HG03045 (cell line): ENCODE measurements around the gene UNC5A.

Experiments used
- ATAC-seq: cut with Tn5 transposase; IDR thresholded peaks from one replicate; pipeline ENCODE4 v1.9.1; 2021; ENCODE audit warnings: mild to moderate bottlenecking, moderate library complexity; ENCODE audit not compliant: unreplicated experiment

UNC5A gene

DNA sequence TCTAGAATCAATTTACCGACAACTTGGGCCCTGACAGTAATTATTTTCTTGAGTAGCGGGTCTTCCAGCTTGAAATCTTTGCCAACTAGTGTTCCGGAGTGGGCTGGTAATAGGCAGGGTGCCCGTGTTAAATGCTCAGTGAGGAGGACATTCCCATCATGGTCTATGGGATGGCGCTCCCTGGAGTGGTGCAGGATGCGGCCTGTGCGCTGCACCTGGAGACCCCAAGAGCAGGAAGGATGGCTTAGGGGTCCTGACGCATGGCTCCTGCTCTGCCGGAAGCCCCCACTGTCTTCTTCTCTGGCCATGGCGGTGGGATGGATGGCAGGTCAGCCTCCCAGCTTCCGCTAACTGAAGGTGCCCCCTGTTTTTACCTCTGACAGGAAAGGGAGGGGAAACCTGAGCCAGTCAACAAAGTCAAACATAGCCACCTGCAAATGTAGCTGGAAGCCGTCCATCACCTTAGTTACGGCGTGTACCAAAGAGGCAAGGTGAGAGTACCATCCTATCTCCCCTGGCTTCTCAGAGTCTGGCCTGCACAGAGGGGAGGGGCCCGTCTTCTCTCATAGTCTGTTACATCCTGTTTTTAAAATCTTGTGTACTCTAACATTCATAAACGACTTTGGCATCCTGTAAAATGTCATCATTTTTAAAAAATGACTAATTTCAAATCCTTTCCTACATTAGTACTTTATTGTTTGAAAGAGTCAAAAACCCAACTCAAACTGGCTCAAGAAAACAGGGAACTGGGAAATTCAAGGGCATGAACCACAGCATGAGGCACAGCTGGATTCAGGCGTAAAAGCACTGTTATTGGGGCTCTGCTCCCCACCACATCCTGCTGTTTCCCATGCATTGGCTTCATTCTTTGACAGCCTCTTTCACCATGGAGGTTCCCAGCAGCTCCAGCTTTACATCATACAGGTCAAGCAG lies 28.5 kb upstream of the UNC5A start:
- no peak for ATAC-seq

DNA sequence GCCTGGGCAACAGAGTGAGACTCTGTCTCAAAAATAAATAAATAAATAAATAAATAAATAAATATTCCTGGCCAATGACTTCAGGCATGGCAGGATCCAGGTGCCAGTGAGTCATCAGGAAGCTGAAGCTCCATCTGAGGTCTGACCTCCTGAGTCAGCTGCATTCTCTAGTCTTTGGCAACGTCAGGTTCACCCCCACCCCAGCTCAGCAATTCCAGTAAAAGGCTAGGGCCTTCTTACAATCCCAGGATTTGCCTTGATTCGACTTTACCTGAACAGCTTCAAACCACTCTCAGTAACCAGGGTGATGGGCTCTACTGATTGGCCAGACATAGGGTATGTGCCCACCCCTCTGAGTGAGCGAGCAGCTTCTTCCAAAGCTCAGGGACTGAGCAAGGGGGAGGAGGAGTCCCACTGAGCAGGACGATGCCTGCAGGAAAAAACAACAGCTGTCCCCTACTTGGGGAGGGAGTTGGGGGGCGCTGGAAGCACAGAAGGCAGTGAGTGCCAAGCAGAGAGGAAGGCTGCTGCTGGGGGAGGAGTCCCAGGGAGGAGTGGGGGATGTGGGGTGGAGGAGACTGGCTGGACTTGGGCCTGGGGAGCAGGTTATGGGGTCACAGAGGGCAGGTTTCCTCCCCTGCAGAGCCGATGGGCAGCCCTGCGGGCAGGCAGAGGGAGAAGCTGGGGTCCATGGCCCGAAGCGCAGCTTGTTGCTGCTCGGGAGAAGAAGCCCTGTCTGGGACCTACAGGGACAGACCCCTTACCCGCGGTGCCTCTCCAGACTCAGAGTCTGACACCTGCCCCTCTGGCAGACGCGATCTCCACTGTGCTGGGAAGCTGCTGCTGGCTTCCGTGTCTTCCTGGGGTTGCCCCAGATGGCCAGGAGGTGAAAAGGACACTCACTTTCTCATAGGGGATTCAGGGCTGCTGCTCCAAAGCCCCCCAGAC lies 25.9 kb upstream of the UNC5A start:
- ATAC-seq, result no peak

DNA sequence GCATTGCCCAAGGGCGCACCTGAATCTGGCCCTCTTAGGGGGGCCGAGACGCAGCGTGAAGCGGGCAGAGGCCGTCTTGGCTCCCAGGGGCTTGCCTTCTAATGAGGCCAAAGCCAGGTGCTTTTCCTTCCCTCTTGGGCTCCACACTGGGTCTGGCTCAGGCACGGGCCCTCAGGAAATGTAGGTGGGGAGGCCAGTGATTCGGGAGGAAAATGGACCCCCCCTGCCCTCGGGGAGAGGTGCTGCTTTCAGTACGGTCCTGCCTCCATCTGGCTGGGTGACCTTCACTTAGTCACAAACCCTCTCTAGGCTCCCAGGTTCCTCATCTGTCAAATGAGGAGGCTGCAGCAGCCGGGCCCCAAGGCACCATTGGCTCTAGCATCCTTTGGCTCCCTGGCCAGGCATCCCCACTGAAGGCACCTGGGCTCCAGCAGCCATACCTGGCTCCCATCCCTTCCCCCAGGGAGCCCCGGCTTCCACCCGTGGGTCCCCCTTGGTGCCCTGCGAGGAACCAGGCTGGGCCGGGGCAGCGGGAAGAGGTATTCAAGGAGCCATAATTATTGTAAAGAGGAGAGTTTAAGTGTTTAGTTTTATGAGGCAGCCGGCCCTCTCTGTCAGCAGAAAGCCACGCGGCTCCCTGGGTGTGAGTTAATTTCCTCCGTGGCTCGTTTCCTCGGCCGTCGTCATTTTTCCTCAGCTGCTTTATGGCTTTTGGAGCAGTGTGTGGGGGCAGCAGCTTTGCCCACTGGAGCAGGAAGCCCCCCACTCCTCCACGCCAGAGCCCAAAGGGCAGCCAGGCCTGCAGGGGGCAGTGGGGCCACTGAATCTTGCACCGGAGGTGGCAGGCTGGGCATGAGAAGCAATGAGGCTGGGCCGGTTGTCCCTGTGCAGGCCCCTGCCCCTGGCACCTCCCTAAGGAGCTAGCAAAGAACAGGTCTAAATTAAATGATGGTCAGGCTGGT lies 24.9 kb upstream of the UNC5A start:
- ATAC-seq, result no peak

DNA sequence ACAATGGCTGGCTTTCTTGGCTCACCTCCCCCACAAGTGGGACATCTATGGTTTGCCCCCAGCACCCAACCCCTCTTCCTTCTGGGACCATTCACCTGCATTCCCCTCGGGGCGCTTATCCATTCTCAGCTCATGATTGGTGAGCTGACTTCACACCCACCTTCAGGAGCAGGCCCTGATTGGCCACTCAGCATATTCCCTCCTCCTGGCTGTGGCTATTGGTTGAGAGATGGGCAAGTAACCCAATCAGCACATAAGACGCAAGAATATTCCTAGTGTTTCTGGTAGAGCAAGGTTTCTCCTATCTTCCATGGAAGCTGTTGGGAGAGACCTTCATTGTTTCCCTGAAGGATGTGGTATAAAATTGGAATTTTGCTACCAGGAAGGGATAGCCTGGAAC lies 22.7 kb upstream of the UNC5A start:
- no peak for ATAC-seq

DNA sequence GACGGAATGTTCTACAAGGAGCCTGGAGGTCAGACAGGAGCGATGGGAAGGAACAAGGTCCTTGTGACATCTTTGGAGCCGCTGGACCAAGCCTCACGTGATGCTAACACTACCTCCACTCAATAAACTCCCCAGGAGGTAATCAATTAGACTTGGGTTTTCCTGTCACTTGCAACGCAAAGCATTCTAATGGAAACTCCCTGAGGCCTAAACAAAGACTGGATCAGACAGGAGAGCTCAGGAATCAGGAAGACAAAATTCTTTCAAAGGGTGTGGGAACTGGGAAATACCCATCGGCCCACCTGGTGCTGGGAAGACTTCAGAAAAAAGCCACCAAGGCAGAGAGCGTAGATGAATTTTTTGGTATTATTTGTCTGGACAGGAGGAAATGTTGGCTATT lies 22.3 kb upstream of the UNC5A start:
- ATAC-seq, result no peak

DNA sequence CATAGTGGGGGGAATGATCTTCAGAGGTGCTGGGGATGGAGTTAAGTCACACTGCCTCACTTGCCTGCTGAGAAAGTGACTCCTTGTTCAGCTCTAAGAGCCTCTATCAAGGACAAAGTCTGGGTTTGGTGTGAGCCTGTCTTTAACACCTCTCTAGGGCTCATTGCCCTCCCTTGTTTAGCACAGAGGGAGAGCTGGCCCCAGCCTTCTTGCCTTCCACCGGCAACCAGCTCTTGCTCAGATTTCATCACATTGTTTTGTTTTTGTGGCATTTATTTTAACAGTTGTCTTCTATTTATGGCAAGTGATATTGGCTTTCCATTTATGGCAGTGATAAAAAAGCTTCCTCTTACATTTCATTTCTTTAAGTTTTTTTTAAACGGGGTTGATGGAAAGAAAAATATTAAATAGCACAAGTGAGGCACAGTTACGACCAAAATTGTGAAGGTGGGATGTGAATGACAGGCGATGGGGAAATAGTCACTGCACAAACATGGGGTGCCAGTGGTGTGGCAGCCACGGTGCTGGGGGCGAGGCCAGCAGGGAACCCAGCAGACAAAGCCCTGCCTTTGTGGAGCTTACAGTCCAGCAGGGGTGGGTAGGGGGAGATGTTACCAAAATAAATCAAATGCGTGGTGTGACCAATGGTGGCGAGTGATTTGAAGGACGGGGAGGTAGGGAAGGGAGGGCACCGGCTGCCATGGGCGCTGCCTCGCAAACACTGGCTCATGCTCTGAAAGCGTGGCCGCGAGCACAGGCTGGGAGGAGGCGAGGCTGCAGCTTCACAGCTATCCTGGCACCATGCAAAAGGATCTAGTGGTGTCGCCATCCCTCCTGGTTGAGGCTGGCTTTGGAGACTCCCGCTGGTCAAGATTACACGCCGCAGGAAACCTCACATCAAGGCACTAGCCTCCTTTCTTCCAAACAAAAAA lies 21.2 kb upstream of the UNC5A start:
- no peak for ATAC-seq

DNA sequence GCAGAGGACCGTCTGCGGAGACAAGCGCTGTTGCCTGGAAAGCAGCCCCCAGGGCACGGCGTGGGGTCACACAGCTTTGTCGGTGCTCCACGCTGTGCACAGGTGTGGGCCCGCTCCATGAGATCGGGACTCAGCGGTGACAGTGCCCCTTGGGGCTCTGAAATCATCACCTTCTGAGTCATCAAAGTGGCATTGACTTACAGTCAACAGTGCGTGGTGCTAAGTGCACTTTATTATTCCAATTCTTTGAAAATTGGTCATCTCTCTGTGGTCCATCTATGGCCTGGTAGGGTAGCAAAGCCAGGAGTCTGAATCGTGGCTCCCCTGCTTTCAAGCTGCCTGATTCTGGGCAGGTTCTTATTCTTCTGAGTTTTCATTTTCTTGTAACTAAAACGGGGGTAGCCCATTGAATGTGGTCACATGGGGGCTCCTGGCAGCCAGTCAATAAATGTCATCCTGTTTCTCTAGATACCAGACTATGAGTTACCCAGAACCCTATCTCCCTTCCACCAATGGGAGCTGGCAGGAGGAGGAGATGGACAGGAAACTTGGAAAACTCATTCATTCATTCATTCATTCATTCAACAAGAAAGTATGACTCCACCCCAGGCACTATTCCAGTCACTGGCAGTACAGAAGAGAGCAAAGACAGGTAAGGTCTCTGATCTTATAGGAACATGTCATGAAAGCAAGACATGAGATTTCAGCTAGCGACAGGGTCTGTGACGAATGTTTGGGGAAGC lies 20.3 kb upstream of the UNC5A start:
- ATAC-seq, result no peak

DNA sequence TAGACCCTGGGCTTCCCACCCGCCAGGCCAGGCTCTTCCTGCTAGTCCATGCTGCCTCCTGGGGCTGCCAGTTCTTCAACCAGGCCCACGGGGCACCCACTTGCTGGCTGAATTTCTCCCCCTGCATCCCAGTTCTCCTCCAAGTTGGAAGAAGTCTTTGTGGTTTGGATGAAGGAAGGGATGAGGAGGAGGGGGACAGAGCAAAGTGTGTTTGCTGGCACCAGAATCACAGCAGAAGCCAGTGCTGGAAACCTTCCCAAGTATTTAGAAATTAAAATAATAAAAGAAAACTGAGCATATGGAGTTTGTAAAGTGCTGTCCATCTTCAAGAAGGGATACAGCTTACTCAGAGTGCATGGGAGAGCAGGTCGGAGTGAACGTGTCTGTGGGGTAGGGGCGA lies 19.4 kb upstream of the UNC5A start:
- ATAC-seq, result no peak

DNA sequence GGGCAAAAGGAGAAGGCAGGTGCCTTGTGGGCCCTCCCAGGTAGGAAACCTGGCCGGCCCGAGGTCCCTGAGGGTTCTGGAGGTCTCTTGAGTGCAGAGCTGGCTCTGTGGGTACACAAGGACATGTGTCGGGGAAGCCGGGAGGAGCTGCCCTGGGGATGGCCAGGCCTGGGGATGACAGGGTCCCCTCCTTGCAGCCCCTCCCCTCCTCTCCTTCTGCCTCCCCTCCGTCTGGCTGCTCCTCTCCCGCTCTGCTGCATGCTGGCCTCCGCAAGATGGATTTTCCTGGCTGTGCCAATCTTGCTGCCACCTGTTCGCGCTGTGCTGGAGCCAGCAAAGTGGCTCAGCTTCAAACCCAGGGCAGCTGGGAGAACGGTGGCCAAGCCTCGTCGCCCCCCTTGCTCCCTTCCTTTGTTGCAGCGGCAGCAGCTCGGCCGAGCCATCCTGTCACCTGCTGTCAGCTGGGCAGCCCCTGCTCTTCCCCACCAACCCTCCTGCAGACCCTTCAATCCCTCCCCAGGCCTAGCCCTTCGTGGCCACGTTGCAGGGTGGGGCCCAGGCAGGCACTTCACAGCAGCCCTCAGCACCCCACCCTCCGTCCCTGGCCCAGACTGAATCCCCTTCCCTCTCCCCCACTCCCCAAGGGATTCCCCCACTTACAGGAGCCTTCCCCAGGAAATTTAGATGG lies 17.6 kb upstream of the UNC5A start:
- ATAC-seq, result no peak

DNA sequence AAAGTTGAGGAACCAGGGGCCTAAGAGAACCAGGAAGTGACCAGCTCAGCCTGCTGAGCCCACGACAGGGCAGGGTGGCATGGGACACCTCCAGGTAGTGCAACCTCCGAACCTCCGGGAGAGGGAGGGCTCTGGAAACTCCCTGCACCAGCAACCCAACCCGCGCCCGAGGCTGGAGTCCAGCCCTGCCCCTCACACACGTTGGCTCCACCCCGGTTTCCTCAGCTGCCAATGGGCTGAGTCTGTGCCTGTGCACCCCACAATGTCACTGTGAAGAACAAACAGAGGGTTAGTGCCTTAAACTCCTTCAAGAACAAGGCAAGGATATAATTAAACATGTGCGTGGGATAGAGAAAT lies 17.0 kb upstream of the UNC5A start:
- no peak for ATAC-seq

DNA sequence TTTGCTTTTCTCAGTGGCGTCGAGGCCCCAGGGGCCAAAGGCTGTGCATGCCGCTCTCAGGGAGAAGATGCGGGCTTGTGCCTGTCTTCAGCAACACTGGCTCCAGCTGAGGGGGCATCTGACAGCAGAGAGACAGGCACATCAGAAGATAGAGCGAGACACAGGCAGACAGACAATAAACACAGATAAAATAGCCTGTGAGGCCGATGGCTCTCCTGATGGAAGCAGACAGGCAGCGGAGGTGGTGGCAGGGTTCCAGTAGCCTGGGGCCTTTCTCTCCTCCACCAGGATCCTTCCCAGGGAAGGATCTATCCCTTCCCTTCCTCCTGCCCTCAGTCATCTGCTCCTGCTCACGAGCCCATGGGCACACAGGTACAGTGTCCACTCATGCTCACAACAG lies 16.6 kb upstream of the UNC5A start:
- ATAC-seq, result no peak

DNA sequence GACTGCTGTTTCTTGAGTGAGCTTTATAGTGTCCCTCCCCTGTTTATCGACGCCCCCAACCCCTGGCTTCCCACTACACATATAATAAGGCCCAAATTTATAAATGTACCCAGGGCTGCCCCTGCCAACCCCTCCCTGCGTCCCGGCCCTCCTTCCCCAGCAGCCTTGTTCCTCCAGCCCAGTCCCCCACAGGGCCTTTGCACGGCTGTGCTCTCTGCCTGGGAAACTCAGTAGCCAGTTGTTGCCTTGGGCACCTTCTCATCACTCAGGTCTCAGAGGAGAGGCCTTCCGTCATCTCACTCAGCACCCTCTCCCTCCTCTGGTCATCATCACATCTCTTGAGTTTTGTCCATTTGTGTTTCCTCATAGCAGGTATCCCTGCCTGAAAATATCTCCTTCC lies 15.8 kb upstream of the UNC5A start:
- no peak for ATAC-seq

DNA sequence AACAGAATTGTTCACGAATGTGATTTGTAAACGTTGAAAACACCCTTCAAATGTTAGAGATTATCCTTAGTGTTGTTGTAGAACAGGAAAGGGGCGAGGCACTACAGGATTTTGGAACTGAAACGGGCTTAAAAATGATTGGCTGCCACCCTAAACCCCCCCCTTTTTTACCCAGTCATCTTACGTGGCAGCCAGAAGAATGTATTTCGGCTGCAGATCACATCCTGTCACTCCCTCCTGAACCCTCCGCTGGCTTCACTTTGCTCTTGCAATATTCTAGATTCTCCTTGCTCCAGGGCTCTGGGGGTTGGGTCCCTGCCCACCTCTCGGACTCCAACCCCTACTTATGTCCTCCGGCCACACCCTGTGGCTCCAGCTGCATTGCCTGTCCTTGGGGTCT lies 13.9 kb upstream of the UNC5A start:
- no peak for ATAC-seq

DNA sequence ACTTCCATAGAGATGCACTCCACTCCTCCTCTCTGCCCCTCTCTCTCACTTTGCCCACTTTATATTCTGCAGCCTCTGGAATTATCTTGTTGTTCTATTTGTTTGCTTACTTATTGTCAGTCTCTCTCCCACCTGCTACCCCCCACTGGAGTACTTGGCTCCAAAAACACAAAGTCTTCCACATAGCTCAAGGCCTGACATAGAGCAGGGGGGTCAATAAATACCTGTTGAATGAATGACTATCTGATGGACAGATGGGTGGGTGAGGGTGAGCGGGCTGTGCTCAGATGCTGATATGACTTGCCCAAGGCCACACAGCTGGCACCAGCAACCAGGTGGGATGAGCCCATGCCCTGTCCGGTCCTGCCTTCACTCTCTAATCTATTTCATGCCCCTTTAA lies 13.4 kb upstream of the UNC5A start:
- ATAC-seq, result no peak

DNA sequence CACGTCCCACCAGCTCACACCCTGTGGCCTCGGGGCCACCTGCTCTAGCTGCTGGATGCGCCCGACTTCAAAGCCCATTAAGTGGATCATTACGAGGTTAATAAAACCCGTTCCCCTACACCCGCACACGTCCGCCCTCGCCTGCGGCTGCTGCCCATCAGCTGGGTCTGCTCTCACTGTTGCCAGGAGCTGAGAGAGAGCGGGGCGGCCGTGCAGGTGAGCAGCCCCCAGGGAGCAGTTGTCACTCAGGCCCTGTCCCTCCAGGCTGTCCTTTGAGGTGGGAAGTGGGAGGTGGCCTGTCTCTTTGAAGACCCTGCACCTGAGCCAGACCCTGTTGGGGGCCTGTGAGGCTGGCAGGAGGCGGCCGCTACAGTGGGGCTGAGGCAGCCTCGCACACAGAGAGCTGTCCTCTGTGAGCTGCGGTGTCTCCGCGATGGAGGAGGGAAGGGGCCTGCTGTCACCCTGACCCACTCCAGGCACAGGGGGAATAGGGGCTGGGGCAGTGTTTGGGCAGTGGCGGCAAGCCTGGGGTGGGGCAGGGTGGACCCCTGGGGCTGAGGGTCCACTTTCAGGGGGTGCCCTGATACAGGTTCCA lies 12.8 kb upstream of the UNC5A start:
- no peak for ATAC-seq

DNA sequence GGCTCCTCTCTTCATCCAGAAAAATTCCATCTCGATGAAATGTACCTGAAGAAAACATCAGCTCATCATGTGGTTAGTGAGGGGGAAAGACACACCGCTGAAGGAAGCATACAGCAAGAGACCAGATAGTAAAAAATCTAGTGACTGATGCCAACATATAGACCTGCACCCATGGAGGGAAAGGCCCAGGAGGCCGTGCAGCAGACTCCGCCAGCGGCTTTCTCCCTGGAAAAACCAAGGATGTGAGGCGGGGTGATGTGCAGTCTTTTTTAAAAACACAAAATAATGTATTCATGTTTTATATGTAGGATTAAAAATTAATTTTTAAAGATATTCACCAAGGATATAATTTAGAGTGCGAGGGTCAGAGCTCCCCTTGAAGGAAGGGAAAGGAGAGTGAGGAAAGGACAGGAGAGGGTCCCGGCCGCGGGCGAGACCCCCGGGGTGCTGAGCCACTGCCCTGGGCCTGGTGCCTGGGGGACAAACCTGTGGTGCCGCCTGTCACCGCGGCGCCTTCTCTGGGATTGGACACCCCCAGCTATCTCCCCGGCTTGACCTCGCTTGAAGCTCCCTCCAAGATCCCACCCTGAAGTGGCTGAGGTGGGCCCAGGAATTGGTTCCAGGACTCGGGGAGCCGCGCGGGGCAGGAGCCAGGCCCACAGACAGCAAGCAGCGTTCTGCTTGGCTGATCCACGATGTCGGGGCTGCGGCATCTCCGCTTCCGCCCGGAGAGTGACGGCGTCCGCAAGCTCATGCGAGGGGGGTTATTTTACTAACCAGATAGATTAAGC lies 12.1 kb upstream of the UNC5A start:
- no peak for ATAC-seq

DNA sequence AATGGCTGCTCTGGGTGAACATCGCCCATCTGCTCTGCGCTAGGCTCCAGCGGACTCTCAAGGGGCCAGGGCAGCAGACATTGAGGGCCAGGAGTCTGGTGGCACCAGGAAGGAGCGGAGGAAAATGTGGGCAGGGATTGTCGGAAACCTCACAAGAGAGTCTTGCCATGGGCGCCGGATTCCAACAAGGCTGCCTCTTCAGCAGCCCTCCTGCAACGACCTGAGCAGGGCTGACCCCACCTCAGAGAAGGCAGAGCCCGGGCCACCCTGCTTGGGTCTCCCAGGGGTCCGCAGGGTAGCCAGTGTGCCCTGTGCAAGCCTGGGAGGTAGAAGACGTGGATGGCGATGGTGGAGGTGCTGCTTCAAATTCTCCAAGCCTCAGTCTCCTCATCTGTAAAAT lies 11.4 kb upstream of the UNC5A start:
- no peak for ATAC-seq
